KOPT-K1 (cell line): ENCODE results near the gene FBXO28.

Experiments
- H3K27ac ChIP-seq: fragments of 200-600 bp; sonication (generic); 2 replicates; pipeline ENCODE4 v1.5.1; 2016; ENCODE audit warnings: antibody characterized with exemption, mild to moderate bottlenecking, low read depth, low read length; ENCODE audit not compliant: poor library complexity, severe bottlenecking
- H3K36me3 ChIP-seq: fragments of 200-600 bp; sonication (generic); 2 replicates; pipeline ENCODE4 v1.5.1; 2017; ENCODE audit warnings: antibody characterized with exemption, mild to moderate bottlenecking, low read length, moderate library complexity; ENCODE audit not compliant: insufficient read depth
- H3K9me3 ChIP-seq: fragments of 200-600 bp; sonication (generic); 2 replicates; pipeline ENCODE4 v1.5.1; 2017; ENCODE audit warnings: antibody characterized with exemption, low read length, mild to moderate bottlenecking; ENCODE audit not compliant: insufficient read depth, poor library complexity, severe bottlenecking

FBXO28 gene

DNA sequence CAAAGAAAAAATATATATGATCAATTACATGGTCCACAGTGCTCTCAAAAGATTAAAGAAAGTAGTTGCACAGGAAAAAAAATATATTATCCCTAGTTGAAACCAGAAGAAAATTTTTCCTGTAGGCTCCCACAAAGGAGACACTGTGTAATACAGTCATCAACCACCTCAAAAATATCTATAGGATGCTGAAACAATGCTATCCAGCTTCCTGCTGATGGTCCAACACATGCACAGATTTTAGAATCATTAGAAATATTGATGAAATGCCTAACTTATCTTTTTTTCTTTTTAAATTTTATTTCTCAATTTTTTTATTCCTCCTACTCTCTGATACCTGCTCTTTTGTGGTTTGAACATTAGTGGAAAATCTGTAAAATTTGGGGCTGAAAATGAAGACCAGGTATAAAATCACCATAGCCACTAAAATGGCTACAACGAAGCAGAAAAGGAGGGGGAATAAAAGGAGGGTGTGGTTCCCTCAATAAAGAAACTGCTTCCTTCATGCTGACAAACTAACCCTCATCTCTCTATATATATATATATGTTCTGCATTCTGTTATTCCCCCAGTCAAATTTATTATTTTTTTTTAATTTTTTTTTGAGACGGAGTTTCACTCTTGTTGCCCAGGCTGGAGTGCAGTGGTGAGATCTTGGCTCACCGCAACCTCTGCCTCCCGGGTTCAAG is 28.3 kb upstream of the FBXO28 start:
- no peaks in the 10 kb centered on the region for H3K9me3 ChIP-seq

DNA sequence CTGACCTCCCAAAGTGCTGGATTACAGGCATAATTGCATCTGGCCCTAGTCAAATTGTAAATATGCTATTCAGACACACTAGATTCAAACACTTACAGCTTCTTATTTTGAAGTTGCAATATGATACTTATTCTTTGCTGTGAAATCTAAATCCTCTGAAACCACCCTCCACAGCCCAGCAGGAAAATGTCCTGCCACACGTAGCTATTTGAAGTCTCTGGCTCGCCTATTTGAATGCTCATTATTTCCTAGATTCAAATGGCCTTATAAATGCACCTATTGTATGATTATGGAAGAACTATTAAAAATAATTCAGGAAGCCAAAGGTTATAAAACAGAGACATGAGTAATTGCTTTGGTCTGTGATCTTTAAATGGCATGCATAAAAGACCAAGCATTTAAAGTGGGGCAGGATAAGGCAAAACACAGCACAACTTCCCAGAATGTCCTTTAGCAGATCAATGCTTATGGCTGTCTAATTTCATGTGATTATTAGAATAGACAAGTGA is 26.6 kb upstream of the FBXO28 start:
- Histone ChIP-seq H3K27ac (no peak overlapping the region), H3K9me3 (no peaks in the 10 kb centered on the region), H3K36me3 (no peaks in the 10 kb centered on the region)

More for the DNA sequence above, 28.3 kb upstream of the FBXO28 start:
- Histone ChIP-seq H3K27ac (no peak overlapping the region), H3K36me3 (no peaks in the 10 kb centered on the region)

DNA sequence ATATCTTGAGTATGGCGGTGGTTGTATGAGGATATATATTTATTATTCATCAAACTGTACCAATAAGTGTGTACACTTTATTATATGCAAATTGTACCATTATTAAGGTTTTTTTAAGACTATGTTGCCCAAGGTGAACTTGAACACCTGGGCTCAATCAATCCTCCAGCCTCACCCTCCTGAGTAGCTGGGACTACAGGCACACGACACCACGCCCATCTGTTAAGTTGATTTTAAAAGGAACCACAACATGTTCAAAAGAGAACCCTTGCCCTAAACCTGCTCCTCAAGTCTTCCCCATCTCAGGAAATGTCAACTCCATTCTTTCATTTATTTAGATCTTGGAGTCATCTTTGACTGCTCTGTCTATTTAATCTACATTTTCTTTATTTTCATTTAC is 24.3 kb upstream of the FBXO28 start:
- Histone ChIP-seq H3K9me3 (no peaks in the 10 kb centered on the region), H3K36me3 (no peaks in the 10 kb centered on the region), H3K27ac (no peak overlapping the region)

DNA sequence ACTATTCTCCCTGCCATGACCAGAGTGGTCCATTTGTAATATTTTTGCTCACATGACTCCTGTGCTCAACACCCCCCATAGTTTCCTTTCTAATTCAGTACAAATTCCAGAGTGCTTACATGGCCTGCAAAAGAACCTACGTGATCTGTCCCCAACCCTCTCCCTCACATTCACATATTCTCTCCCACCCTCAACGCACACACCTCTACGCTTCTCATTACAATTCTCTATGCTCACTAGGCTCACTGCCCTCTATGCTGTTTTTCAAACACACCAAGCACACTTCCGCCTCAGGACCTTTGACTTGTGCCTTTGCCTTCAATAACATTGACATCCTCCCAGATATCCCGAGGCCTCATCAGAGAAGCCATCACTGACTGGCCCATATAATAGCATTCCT is 23.8 kb upstream of the FBXO28 start:
- H3K27ac ChIP-seq, result no peak overlapping the region
- H3K36me3 ChIP-seq, result no peaks in the 10 kb centered on the region
- H3K9me3 ChIP-seq, result no peaks in the 10 kb centered on the region

DNA sequence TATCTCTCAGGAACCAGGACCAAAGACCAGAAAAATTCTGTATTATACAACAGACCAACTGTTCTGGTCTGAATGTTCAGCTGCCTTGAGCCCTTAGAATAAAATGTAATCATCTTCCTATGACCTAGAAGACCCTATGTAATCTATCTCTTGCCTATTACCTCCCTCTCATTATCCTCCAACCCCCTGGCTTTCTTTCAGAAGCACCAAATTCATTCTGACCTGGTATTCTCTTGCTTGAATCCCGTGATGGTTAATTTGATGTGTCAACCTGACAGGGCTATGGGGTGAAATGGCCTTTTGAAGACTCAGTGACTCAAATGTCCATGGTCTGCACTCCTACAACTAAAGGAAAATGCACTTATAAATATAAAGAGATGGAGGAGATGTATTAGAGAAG is 21.8 kb upstream of the FBXO28 start:
- Histone ChIP-seq H3K9me3 (no peaks in the 10 kb centered on the region), H3K27ac (no peak overlapping the region)

DNA sequence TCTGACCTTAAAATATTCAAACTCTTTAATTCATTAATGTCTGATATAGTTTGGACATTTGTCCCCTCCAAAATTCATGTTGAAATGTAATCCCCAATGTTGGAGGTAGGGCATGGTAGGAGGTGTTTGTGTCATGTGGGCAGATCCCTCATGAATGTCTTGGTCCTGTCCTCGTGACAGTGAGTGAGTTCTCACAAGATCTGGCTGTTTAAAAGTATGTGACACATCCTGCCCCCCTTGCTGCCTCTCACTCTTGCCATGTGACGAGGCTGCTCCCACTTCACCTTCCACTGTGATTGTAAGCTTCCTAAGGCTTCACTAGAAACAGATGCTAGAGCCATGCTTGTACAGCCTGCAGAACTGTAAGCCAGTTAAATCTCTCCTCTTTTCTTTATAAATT is 21.3 kb upstream of the FBXO28 start:
- H3K9me3 ChIP-seq, result no peaks in the 10 kb centered on the region
- H3K36me3 ChIP-seq, result no peaks in the 10 kb centered on the region
- H3K27ac ChIP-seq, result no peak overlapping the region

More for the DNA sequence above, 21.8 kb upstream of the FBXO28 start:
- no peaks in the 10 kb centered on the region for H3K36me3 ChIP-seq

- Histone ChIP-seq H3K36me3 (no peaks in the 10 kb centered on the region), H3K27ac (no peak overlapping the region), H3K9me3 (no peaks in the 10 kb centered on the region)
Observed at GRCh38 chr1:224095339-224095738, 18.6 kb upstream of the FBXO28 start.

- no peaks in the 10 kb centered on the region for H3K9me3 ChIP-seq
- H3K27ac ChIP-seq, result no peak overlapping the region
- no peaks in the 10 kb centered on the region for H3K36me3 ChIP-seq
Observed at GRCh38 chr1:224095867-224096266, 18.0 kb upstream of the FBXO28 start.

GRCh38 chr1:224096773-224097172 is 17.1 kb upstream of the FBXO28 start:
- Histone ChIP-seq H3K36me3 (no peaks in the 10 kb centered on the region), H3K9me3 (no peaks in the 10 kb centered on the region)

GRCh38 chr1:224098007-224098406 is 15.9 kb upstream of the FBXO28 start:
- Histone ChIP-seq H3K36me3 (no peaks in the 10 kb centered on the region), H3K9me3 (no peaks in the 10 kb centered on the region), H3K27ac (no peak overlapping the region)

More at GRCh38 chr1:224096773-224097172, 17.1 kb upstream of the FBXO28 start:
- no peak overlapping the region for H3K27ac ChIP-seq

GRCh38 chr1:224106568-224107281 is 7.2 kb upstream of the FBXO28 start:
- no peaks in the 10 kb centered on the region for H3K36me3 ChIP-seq
- no peaks in the 10 kb centered on the region for H3K9me3 ChIP-seq
- H3K27ac ChIP-seq, result no peak overlapping the region

GRCh38 chr1:224107282-224107625 is 6.7 kb upstream of the FBXO28 start:
- no peak overlapping the region for H3K27ac ChIP-seq

DNA sequence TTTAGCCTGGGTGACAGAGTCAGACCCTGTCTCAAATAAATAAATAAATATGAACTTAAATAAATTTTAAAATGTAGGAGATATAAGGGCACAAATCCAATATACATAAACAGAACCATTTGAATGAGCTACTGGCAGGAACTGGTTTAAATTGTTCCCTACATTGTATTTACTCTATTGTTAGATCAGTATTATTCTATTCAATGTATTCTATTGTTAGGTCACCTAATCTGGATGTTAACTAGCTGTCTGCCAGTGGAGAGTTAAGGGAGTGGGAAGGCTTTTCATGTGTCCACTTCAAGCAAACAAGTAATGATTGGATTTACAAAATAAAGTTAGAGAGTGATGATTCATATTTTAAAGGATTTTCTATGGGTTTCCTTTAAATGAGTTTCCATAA is 4.9 kb upstream of the FBXO28 start:
- Histone ChIP-seq H3K36me3 (no peaks in the 10 kb centered on the region), H3K27ac (no peak overlapping the region), H3K9me3 (no peaks in the 10 kb centered on the region)

More at GRCh38 chr1:224107282-224107625, 6.7 kb upstream of the FBXO28 start:
- Histone ChIP-seq H3K9me3 (no peaks in the 10 kb centered on the region), H3K36me3 (no peaks in the 10 kb centered on the region)

DNA sequence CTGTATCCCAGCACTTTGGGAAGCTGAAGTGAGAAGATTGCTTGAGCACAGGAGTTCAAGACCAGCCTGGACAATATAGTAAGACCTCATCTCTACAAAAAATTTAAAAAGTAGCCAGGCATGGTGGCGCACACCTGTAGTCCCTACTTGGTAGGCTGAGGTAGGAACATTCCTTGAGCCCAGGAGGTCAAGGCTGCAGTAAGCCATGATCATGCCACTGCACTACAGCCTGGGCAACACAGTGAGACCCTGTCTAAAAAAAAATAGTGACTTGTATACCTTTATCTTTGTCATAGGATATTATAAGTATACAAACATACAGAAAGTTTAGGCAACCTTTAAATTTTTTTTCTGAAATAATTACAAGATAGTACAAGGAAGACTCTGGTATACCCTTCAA is 3.9 kb upstream of the FBXO28 start:
- Histone ChIP-seq H3K36me3 (no peaks in the 10 kb centered on the region), H3K27ac (no peak overlapping the region), H3K9me3 (no peaks in the 10 kb centered on the region)

- Histone ChIP-seq H3K9me3 (no peaks in the 10 kb centered on the region), H3K27ac (no peak overlapping the region), H3K36me3 (peaks cover 4% of the 10 kb centered on the region; the same call in 1 of the 2 replicates)
Observed at GRCh38 chr1:224113005-224113404, 906 bp upstream of the FBXO28 start.

GRCh38 chr1:224113545-224113917 is 380 bp upstream of the FBXO28 start:
- peaks cover 4% of the 10 kb centered on the region; the same call in 1 of the 2 replicates for H3K36me3 ChIP-seq
- H3K9me3 ChIP-seq, result no peaks in the 10 kb centered on the region
- H3K27ac ChIP-seq, result peak overlapping the region; percentile 80
